Mononuclear cell (primary cell): ENCODE measurements around the gene PRSS58. TPM values are rescaled to one million over a fixed set of nuclear protein-coding genes. Genes with fewer than 3 reads are reported as not detected.

Experiments
- H3K27me3 ChIP-seq: 2 replicates; pipeline ENCODE4 v1.6.0; 2011; ENCODE audit warnings: low read length, control low read depth; ENCODE audit not compliant: insufficient read depth
- H3K4me1 ChIP-seq: 2 replicates; pipeline ENCODE4 v1.5.1; 2011; ENCODE audit warnings: mild to moderate bottlenecking, low read length, control low read depth; ENCODE audit not compliant: insufficient read depth
- H3K4me3 ChIP-seq: 2 replicates; pipeline ENCODE4 v1.5.1; 2011; ENCODE audit warnings: mild to moderate bottlenecking, low read length, moderate library complexity
- H3K9me3 ChIP-seq: 2 replicates; pipeline ENCODE4 v1.5.1; 2011; ENCODE audit warnings: low read depth, mild to moderate bottlenecking, control low read depth, low read length
- total RNA-seq: library from RNA; depleted of rRNA; stranded (reverse); fragments of >200 nt; gene quantifications from one replicate; pipeline ENCODE4 v1.2.3, GENCODE V29; 2012

The PRSS58 gene
- total RNA-seq, 1 donor, result not detected

DNA sequence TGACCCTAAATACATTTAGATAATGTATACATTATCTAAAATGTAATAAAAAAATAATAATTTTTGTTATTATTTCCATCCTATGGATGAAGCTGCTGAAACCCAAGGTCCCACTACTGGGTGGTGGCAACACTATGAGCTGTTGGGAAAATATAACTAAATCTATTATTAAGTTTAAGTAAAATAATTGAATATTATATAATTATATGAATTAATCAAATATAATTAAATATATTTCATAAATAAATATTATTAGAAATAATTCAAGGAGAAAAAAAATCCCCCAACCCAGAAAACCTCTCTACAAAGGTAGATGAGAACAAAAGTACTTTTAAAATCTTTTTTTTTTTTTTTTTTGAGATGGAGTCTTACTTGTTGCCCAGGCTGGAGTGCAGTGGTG, 7.9 kb downstream of the PRSS58 start:
- Histone ChIP-seq H3K4me1 (no peaks in the 10 kb centered on the region), H3K9me3 (no peaks in the 10 kb centered on the region), H3K4me3 (no peak overlapping the region), H3K27me3 (no peaks in the 10 kb centered on the region)

- H3K9me3 ChIP-seq, result no peaks in the 10 kb centered on the region
- no peaks in the 10 kb centered on the region for H3K4me1 ChIP-seq
- no peaks in the 10 kb centered on the region for H3K27me3 ChIP-seq
- H3K4me3 ChIP-seq, result no peak overlapping the region
Observed at GRCh38 chr7:142248166-142249160, 9.4 kb downstream of the PRSS58 start.

DNA sequence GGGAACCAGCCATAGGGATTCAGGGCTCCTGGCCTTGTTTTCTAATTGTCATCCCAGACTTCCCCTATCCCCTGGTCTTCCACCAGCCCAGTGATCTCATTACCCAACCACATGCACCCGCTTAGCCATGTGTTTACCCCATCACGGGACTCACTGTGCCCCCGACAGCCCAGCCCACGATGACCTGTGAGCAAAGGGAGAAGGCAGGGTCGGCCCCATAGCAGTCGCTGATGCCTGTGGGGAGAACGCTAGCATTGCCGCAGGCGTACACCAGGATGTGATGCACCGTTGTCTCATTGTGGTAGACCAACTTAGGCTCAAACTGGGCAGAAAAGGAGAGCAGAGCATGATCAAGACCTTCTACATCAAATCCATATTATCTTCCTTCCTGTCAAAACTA, 14.0 kb downstream of the PRSS58 start:
- H3K4me1 ChIP-seq, result no peaks in the 10 kb centered on the region
- H3K27me3 ChIP-seq, result no peaks in the 10 kb centered on the region
- no peak overlapping the region for H3K4me3 ChIP-seq
- no peaks in the 10 kb centered on the region for H3K9me3 ChIP-seq

- Histone ChIP-seq H3K4me1 (no peaks in the 10 kb centered on the region), H3K4me3 (no peak overlapping the region), H3K9me3 (no peaks in the 10 kb centered on the region), H3K27me3 (no peaks in the 10 kb centered on the region)
Observed at GRCh38 chr7:142240546-142240945, 17.3 kb downstream of the PRSS58 start.

- H3K27me3 ChIP-seq, result no peaks in the 10 kb centered on the region
- no peak overlapping the region for H3K4me3 ChIP-seq
- H3K4me1 ChIP-seq, result no peaks in the 10 kb centered on the region
- no peaks in the 10 kb centered on the region for H3K9me3 ChIP-seq
Observed at GRCh38 chr7:142231716-142232115, 26.1 kb downstream of the PRSS58 start.

- Histone ChIP-seq H3K27me3 (no peaks in the 10 kb centered on the region), H3K4me3 (no peak overlapping the region), H3K9me3 (no peaks in the 10 kb centered on the region), H3K4me1 (no peaks in the 10 kb centered on the region)
Observed at GRCh38 chr7:142228537-142229104, 29.2 kb downstream of the PRSS58 start.

Other genes with a start within 250 kb of the PRSS58 start
- gene MGAM2, start 146.3 kb downstream of the PRSS58 start, total RNA-seq, result 0.10 TPM